ENCODE data around the gene POTEB2.
"Not testable (repeated sequence)": the region's sequence is repeated elsewhere in the genome, so short reads cannot be mapped to it uniquely, and the experiment has no call there.

The POTEB2 gene

DNA sequence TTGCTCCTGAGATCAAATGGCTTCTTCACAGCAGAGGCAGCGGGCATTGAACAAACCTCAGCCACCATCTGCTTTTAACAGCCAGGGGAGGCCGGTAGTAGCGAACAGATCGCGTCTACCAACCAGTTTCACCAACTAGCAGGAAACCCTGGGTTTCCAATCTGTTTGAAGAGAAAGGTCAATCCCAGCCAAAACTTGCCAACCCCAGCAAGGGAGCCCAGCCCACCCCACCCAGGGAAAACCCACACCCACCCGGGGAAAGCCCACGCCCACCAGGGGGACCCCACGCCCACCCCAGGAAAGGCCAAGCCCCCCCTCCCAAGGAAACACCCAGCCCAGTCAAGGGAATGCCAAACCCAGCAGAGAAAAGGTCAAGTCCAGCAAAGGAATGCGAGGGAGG lies at the start of gene POTEB2:
TSS of gene POTEB2 (minus strand) at position 101 of the 400 bp plus-strand sequence. CDS start at position 68, 33 bp downstream.
- not testable (repeated sequence) for DNase-seq

DNA sequence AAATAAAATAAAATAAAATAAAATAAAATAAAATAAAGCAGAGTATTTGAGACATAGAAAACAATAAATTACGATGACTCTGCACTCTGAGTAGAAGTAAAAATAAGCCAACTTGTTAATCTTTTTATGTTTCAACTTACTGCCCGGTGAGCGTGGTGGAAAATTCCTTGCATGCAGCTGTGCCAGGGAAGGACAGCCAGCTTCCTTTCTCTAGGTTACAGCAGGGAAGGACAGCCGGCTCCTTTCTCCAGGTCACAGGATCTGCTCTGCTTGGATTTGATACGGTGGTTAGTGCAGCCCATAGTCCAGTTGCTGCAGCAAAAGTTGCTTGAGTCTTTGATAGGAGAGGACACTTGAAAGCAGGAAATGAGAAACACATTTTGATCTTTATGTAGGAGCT lies 13.8 kb upstream of the POTEB2 start:
- not testable (repeated sequence) for DNase-seq

DNA sequence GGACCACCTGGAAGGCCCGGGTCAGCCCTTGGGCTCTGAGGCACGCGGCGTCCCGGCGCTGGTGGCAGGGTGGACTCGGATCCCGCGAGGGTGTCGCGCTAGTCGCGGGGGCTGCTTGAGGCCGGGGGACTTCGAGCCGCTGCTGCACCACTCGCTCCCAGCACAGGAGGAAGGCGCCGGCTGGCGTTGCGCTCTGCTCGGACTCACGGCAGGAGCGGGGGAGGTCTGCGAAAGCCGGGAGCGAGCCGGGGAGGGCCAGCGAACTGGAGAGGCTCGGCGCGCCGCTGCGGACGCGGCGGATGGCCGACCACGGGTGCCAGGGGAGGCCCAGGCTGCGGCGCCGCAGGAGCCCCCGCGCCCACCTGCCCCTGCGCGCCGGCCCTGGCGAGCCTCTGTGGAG lies 12.3 kb upstream of the POTEB2 start:
- not testable (repeated sequence) for DNase-seq

DNA sequence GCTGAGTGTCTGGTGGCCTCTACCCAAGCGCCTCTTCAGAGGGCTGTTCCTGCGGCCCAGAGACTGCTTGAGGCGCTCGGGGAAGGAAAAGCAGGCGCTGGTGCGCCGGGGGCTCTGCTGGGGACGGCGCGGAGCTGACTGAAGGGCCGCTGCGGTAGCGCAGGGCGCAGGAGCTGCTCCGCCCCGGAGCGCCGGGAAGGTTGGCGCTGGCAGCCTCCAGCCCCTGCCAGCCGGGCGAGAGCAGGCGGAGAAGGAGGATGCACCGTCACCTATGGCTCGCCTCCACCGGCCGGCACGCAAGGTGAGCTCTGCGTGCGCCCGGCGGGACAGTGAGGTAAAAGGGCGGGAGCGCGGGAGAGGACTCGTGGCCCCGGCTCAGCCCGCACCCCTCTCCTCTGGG lies 11.7 kb upstream of the POTEB2 start:
- DNase-seq: not testable (repeated sequence)
